GM19463 (cell line): Measurements from ENCODE around the gene MT2A.

Experiments
- ATAC-seq: cut with Tn5 transposase; IDR thresholded peaks from one replicate; pipeline ENCODE4 v1.9.1; 2021; ENCODE audit warnings: mild to moderate bottlenecking, moderate library complexity; ENCODE audit not compliant: unreplicated experiment

Gene MT2A

DNA sequence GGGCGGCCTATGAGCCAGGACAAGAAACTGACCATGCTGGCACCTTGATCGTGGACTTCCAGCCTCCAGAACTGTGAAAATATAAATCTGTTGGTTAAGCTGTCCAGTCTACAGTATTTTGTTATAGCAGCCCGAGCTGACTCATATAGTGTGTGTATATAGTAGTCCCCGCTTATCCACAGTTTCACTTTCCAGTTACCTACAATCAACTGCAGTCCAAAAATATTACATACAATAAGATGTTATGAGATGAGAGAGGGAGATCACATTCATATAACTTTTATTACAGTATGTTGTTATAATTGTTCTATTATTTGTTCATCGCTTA, 14.1 kb upstream of the MT2A start:
- ATAC-seq, result no peak

DNA sequence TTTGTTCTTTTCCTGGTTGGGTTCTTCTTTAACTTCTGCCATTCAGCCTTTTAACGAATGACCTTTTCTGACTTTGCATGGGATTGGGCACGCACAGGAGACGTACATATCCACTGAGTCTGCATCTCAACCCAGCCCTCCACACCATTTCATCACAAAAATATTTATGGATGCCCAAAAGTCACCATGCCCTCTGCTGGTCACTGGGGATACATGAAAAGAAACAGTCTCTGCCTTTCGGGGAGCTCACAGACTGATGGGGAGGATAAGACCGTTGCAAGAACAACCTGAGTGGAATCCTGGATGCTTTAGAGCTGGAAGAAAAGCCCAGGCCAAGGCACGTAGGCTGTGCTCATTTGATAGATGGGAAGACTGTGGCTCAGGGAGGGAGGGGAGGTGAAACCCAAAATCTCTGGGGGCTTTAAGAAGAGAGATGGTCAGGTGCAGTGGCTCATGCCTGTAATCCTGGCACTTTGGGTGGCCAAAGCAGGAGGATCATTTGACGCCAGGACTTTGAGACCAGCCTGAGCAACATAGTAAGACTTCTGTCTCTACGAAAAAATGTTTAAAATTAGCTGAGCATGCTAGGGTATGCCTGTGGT, 7.9 kb upstream of the MT2A start:
- ATAC-seq, result no peak

DNA sequence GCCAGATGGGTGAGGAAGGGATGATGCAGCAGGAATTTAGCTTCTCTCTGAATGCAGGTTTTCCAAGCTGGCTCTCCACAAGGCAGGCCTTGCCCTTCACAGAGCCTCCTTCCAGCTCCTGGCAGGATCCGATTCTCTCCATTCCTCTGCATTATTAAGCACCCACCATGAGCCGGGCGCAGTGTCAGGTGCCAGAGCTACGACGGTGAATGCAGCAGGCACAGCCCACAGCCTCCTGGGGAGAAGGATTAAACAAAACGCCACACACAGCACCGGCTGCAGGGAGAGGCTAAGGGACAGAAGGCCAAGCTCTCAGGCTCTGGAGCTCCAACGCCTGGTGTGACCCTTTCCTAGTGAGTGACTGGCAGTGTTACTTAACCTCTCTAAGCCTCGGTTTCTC, 7.1 kb upstream of the MT2A start:
- no peak for ATAC-seq

DNA sequence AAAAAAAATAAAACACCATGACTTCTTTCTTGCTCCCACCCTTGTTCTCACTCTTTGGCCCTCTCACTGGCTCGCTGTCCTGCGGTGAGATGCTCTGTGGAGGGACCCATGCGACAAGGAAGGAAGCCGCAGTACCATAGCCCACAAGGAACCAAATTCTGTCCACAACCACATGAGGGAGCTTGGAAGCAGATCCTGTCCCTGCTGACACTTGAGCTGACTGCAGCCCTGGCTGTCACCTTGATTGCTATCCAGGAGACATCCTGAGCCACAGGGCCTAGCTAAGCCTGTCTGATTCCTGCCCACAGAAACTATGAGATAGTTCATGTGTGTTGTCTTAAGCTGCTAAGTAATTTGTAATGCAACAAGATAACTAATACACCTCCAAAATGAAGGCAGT, 4.8 kb upstream of the MT2A start:
- no peak for ATAC-seq

DNA sequence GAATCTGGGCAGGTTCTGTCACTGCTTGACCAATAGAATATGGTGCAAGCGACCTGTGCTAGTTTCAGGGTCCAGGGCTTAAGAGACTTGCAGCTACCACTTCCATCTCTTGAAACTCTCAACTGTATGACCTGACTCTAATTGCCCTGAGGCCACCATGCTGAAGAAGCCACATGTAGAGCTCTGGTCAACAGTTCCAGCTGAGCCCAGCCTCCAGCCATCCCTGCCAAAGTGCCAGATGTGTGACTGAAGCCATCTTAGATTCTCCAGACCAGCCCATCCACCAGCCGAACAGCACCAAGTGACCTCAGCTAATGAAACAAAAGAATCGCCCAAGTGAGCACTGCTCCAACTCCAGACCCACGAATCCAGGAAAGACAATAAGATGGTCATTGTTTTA, 3.4 kb upstream of the MT2A start:
- no peak for ATAC-seq

DNA sequence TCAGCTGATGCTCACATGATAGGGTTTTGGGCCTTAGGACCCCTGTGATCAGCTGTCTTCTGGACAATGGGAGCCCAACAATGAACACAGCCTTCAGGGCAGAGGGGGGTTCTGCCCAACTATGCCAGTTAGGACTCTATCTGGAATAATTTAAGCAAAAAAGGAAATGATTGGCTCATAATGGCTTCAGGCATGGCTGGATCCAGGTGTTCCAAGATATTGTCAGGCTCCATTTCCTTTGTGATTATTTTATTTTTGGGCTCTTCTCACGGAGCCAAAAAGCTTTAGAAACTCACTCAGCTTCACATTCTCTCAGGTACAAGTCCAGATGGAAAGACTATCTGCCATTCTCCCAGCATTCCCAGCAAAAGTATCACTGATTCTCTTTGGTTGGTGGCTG, 2.9 kb upstream of the MT2A start:
- ATAC-seq, result no peak

DNA sequence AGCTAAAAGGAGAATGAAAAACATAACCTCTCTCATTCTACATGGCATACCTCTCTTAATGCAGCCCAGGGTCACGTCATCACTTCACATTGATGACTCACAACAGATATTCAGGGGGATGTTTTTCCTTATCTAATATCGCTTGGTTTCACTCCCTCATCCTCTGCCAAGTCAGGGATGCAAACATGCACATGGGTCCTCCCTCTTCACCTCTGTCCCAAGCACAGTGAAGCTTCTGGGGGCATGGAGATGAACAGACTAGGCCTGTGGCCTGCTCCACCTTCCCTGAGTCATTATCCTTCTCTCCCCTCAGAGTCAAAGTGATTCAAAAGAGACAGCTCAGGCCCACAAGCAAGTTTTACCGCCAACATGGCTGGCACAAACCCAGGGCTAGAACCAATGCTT, 2.3 kb upstream of the MT2A start:
- no peak for ATAC-seq

DNA sequence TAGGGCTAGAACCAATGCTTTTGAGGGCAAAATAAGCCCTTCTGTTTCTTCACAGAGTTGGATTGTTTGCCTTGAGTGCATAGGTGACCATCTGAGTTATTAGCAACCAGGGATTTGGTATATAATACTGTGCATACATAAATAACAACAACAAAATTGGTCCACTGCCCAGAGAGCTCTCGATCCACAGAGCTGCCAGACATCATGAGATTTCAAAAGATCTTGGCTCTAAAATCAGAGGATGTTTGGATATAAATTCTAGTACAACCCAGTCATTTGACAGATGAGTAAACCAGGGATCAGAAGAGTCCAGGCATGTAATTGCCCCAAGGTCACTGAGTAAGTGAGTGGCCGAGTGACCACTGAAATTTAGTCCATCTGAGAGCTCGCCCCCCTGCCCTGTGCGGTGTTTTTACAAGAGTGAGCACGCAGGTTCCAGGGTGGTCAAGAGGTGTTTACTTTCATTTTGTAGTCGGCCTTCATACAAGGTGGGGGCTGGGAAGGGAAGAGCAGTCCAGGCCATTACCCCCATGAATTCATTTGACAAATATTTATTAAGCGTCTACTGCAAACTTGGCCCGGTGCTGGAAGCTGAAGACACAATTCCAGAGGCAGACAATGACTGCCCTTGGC, 1.8 kb upstream of the MT2A start:
- no peak for ATAC-seq

DNA sequence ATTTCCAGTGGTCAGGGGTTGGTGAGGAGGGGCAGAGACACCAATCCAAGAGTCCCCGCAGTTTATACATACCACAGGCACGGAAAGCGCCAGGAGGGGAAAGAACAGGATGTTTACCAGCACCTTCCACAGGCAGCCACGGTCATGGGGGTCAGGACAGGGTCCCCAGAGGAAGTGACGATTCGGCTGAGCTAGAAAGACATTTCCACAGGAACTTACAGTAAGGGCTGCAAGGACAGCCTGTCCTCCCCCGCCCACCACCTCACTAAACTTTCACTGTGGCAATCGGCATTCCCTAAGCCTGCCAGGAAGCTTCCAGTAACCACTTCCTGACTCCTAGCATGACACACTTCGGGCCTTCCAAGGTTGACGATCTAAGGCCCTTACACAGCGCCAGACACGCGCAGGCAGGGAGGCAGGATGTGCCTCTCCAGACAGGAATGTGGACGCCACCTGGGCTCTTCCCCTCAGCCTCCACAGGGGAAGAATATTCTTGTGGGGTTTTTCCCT, 1.2 kb upstream of the MT2A start:
- no peak for ATAC-seq

DNA sequence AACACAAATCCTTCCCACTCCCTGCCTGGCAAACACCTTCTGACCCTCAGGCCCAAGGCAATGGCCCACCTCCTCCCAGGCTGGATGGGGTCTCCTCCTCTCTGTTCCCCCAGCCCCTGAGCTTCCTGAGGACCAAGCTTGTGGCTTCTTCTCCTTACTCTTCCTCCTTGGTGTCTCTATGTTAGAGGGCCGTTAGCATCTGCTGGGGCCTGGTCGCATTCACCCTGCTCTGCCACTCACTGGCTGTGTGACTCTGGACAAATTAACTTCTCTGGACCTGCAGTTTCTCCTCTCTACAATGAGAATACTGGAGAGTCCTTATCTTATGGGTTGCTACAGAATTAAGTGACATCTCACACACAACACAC, 725 bp upstream of the MT2A start:
- no peak for ATAC-seq

DNA sequence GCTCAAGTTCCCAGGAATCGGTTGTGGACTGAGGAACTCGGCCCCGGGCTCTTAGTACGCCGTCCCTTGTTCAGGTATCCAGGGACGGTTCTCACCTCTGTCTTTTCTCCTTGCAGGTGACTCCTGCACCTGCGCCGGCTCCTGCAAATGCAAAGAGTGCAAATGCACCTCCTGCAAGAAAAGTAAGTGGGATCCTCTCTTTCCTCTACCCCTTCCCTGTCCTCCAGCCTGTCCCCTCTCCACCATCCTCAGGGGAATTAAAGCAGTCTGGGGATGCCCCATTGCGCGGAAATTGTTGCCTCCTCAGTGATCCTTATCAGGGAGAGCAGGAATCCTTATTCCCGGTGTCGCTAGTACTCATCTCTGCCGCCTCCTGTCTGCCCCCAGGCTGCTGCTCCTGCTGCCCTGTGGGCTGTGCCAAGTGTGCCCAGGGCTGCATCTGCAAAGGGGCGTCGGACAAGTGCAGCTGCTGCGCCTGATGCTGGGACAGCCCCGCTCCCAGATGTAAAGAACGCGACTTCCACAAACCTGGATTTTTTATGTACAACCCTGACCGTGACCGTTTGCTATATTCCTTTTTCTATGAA, 585 bp downstream of the MT2A start:
- ATAC-seq, result no peak

DNA sequence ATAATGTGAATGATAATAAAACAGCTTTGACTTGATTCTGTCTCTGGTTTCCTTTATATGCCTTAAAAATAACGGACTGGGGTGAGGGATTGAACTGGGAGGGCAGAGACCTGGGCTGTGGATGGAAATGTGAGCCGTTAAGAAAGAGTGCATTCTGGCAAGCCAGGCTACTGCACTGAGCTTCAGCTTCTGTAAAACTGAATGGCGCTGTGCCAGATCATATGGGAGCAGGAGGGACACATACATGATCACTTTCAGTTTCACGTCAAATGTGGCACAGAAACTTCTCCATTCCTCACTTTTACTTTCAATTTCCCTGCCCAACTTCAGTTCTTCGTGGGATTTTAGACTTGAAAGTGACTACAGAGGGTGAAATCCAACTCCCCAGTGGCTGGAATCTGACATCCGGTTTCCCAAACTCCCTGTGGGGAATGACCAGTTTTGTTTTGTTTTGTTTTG, 1.1 kb downstream of the MT2A start:
- peak; percentile 28 for ATAC-seq

DNA sequence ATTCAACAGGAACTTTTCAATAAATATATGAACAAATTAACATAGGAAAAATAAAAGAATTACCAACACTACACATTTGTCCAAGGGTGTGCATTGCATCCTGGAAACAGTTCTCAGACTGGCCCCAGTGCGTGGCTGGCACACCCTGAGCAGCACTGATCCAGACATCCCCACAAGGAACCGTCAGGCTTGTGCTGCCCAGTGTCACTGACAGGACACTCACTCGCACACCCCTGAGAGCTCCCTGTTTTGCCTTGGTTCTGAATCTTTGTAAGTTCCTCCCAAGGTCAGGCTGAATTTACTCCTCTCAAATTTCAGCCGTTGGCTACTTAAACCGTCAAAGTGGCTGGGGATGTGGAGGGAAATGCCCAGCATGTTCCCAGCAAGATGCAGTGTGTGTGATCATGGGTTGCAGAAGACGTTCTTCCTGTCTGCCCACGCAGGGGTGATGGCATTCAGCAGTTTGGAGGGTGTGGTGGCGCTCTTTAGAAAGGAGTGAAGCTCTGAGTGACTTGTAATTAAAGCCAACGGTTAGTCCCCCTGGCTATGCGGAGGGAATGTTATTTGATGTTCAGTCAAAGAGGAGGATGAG, 1.7 kb downstream of the MT2A start:
- ATAC-seq, result peak; percentile 22

DNA sequence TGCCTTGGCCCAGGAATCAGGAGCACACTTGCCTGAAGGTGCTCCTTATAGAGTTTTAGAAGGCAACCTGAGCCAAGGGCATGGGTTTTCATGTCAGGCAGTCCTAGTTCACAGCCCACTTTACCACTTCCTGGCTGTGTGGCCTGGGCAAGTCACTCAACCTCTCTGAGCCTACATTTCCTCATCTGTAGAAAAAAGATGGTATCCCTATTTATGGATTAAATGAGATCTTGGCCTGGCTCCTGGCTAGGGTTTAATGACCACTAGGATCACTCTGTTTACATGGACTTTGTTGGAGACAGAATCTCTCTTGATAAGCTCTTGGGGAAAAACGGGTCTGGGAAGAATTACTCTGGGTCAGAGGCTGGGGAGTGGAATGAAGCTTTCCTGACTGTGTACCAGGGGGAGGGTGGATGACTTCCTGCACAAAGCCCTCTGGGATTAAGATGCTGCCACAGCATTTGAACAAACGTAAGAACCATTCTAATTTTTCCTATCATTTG, 2.3 kb downstream of the MT2A start:
- ATAC-seq, result no peak

DNA sequence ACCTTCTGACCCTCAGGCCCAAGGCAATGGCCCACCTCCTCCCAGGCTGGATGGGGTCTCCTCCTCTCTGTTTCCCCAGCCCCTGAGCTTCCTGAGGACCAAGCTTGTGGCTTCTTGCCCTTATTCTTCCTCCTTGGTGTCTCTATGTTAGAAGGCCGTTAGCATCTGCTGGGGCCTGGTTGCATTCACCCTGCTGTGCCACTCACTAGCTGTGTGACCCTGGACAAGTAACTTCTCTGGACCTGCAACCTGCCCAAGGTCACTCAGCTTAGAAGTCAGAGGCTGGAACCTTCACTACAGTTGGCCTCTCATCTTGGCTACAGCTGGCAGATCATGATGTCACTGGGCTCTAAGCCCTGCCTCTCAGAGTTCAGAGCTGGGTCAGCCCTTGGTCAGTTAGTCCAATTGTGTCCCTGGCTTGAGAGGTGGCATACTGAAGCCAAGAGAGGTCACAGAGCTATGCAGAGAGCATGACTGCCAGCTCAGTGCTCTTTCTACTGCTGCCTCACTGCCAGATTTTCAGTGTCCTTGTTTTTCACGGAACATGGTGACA, 3.0 kb downstream of the MT2A start:
- ATAC-seq, result no peak

DNA sequence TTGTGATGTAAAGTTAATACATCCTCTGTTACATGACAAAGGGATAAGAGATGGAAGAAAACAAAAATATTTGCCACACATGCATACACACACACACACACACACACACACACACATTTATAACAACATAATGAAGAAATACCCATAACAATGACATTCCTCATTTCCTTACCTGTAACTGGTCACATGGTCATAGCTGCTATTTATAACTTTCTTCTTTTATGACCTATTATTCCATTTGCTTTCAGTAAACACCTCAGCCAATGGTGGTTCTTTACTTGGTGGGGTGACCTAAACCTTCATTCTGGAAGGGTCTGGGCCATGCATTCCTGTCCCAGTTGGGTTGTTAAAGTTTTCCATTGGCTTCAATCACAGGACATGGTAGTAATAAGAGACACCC, 5.3 kb downstream of the MT2A start:
- no peak for ATAC-seq

DNA sequence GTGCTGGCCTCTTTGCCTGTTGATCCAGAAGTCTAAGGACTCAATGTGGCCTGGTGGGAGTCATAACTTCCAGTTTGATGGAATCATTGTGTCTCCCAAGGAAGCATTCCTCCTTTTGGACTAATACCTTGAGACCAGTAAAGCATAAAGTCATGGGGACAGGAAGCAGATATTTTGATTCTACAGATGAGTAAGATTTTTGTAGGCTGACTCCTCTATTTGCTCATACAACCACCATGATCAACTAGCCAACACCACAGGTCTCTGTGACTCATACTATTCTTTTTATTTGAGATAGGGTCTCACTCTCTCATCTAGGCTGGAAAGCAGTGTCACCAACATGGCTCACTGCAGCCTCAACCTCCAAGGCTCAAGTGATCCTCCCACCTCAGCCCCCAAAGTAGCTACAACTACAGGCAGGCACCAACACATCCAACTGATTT, 6.2 kb downstream of the MT2A start:
- no peak for ATAC-seq

DNA sequence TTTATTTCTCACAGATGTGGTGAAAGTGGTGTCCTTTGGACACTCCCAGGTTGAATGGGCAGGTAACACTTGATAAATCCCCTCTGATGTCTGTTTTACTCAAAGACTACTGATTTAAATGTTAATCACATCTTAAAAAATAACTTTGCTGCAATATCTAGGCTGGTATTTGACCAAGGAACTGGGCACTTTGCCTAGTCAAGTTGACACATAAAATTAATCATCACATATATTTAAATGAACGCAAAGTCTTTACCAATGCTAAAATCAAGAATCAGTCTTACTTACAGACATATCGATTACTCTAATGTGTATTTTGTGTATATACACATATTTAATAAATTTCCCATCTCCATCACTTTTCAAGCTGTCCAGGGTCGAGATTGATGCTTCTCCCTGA, 7.0 kb downstream of the MT2A start:
- ATAC-seq, result no peak

DNA sequence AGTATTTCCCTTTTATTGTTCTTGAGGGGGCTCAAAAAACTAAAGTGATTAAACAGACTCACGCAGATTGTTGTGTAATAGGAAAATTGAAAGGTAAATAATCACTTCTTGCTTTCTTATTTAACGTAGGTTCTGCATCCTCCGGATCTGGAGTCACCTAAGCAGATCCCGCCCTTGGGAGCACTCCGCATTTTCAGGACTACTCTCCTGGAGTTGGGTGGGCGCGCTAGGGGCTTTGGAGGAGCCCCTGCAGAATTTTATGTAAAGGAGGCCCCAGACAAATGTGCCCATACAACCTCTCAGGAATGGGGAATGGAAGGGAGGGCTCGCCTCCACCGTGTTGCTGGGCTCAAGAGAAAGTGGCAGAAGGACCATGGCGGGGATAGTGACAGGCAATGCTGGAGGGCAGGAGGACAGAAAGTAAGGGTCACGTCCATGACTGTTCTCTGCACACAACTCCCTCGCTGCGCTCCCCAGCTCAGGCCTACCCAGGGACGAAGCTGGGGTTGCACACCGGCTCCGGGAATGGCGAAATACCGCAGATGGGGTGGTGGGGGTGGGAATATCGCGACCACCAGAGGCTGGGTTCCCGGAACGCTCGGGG, 8.3 kb downstream of the MT2A start:
- no peak for ATAC-seq

DNA sequence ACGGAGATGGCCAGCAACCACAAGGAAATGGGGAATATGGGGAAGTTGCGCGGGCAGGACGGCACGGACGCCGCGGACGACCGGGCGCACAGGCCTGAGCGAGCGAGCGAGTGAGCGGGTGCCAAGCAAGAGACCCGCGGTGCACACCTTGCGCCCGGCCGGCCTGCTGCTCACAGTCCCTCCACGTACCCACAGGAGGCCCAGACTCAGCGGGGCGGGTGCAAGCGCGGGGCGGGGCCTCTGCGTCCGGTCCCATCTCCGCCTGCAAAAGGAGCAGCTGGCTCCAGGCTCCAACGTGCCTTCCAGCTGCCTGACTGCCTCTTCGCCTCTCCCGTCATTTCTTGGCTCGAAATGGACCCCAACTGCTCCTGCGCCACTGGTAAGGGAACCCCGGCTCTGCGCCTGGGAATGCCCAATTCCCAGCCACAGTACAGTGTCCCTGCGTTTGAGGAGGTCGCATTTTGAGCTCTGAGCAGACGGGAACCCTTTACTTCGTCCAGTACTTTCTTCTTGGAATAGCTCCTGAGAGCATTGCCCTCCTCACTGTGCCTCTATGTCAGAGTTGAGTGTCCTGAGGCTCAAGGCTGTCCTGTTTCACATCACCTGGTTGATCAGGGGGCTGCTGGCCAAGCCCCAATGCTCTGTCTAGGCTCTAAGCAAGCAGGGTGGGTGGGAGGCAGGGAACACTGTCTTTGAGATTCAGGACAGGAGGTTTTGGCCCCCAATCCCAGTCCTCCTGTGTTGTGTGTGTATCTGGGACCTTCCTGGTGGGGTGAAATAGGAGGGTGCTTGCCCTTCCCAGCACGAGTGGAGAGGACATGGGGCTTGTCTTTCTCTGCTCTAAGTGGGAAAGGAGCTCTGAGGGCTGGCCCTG, 9.1 kb downstream of the MT2A start:
- ATAC-seq, result peak; percentile 66
